Measurements from ENCODE around the gene CCSER1.

DNA sequence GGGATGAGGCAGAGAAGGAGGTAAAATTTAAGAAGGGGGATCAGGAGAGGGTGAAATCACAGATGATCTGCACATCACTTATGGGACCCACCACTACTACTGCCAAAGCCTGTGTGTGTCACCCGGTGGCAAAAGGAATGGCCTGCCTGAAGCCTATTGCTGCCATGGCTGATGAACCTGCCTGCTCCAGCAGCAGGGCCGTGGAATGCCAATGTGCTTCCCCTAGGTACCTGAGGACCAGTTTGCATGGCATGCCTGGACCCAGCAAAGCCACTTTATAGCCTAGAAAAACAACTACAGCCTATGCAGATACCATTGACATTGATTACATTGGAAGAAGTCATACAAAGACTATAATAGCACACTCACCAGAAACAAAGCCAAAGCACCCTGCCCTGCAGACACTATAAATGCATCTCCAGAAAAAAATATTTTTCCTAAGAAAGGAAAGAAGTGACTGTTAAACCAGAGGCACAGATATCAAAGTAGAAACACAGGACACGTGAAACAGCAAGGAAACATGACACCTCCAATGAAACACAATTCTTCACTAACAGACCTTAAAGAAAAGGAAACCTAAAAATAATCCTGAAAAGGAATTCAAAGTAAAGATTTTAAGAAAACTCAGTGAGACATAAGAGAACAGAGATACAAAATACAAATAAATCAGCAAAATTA is 1495.9 kb downstream of the CCSER1 start:
- TF ChIP-seq, protein P1, sequence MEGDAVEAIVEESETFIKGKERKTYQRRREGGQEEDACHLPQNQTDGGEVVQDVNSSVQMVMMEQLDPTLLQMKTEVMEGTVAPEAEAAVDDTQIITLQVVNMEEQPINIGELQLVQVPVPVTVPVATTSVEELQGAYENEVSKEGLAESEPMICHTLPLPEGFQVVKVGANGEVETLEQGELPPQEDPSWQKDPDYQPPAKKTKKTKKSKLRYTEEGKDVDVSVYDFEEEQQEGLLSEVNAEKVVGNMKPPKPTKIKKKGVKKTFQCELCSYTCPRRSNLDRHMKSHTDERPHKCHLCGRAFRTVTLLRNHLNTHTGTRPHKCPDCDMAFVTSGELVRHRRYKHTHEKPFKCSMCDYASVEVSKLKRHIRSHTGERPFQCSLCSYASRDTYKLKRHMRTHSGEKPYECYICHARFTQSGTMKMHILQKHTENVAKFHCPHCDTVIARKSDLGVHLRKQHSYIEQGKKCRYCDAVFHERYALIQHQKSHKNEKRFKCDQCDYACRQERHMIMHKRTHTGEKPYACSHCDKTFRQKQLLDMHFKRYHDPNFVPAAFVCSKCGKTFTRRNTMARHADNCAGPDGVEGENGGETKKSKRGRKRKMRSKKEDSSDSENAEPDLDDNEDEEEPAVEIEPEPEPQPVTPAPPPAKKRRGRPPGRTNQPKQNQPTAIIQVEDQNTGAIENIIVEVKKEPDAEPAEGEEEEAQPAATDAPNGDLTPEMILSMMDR (conservative IDR thresholded peaks at IDR 0.05 in 1 of 2, IDR thresholded peaks at IDR 0.05 in 1 of 2; ENCODE audit: extremely low read depth in 1 of 2, insufficient read depth in 1 of 2, low read depth in 1 of 2, low read length in 2 of 2) = no peak
- TF ChIP-seq EZH2 (IDR thresholded peaks at IDR 0.05; ENCODE audit: borderline replicate concordance, low read length) = no peak

Measured in mammary epithelial cell (primary cell).